ENCODE results near the gene GAMT.
"Not testable (repeated sequence)": the region's sequence is repeated elsewhere in the genome, so short reads cannot be mapped to it uniquely, and the experiment has no call there.

Gene GAMT

DNA sequence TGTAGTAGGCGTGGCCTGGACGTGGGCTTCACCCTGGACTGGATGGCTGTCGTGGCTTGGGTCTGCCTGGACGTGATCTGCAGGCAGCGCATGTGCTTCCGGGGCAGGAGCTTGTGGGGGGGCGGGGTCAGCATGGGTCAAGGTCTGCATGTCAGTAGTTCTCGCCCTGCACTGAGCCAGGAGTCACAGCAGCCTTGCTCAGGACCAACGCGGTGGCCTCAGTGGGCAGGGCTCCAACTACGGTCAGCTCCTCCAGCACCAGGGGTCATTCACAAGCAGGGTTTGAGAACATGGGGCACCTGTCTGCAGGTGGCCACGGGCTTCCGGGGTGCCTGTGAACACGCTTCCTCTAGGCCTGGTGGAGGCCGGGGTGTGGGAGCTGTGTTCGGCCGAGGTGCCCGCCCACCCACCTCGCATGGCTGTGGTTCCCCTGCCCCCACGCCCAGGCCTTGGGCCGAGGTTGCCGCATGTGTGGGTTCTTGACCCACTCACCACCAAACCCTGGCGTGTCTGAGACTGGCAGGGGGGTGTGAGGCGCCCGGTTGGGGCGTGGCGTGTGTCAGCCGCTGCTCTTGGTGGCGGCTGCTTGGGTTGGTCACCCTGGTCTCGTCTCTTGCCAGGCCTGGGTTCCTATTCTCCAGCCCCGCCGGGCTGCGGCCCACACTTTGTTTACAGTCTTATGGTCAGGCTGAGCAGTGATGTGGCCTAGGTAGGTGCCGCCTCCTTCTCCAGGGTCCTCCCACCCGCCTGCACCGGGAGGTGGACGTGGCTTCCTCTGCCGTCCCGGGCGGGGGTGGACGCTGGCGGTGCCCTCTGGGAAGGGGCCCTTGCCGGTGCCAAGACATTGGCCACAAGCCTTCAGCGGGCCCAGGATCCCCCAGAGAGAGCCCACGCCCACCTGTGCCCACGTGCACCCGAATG, 32.0 kb upstream of the GAMT start:
- DNase-seq, result no peak

DNA sequence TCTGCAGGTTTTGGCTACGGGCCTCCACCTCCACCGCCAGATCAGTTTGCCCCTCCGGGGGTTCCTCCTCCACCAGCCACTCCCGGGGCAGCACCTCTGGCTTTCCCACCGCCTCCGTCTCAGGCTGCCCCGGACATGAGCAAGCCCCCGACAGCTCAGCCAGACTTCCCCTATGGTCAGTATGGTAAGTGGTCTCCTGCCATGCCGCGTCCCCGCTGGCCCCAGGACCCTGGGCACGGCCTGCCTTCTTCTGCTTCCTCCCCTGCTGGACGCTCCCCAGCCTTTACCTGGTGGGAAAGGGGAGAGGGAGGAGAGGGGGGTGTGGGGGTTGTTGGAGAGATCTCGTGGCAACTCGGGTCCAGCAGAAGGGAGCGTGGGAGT, 31.2 kb upstream of the GAMT start:
- DNase-seq, result no peak

DNA sequence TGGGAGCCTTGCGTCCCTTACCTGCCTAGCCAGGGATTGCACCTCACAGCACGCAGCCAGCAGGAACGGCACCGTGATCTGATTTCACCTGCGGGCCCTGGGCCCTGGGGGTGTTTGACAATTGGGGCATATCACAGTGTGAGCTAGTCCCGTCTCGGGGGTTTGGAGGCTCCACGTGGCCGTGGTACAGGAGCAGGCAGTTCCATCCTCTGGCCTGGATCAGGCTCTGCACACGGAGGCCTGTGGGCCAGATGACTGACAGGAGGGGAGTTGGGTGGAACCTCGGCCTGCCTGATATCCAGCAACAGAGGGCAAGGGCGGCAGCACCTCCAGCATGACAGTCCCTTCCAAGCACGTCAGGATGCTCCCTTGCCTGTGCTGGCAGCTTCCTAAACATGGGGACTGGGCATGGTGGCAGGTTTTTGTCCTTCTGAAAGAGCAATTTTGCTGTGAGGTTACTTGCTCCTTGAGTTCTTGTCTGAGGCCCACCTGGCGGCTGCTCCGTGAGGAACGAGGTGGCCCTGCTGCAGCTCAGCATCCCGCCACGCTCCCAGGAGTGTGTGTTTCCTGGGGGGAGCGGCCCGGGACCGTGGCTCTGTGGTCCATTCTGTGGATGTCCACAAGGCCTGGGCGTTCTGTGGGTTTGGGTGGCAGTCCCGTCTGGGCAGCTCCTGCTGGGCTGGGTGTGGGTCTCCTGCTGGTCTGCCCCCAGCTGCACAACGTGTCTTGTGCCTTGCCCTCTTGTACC, 30.6 kb upstream of the GAMT start:
- no peak for DNase-seq

DNA sequence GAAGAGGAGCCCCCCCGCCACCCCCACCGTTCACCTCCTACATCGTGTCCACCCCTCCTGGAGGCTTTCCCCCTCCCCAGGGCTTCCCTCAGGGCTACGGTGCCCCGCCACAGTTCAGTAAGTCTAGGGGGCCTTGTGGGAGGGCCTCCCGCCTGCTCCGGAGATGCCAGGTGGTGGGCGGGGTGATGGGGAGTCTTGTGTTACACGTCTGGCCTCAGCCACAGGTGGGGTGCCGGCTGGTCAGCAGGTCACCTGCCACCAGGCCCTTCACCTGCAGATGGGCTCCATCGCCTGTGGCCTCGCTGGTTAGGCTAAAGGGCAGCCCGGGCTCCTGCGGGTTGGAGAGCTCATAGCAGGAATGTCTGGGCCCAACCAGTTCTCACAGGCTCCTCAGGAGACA, 28.9 kb upstream of the GAMT start:
- DNase-seq, result no peak

DNA sequence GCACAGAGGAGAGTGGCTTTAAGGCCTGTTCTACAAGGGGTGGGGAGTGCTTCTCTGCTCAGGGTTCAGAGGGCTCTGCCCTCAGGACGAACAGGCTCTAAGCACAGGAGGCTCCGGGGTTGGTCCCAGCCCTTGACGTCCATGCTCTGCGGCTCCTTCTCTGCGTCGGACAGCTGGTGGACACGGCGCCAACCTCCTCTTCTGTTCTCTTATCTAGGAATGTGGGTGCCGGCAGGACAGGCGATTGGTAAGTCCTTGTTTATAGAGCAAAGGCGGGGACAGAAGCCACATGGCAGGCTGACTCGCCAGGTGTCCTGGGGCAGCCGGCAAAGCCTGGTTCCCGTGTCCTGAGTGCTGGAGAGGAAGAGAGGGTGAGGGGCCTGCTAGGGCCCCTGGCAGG, 28.4 kb upstream of the GAMT start:
- no peak for DNase-seq

DNA sequence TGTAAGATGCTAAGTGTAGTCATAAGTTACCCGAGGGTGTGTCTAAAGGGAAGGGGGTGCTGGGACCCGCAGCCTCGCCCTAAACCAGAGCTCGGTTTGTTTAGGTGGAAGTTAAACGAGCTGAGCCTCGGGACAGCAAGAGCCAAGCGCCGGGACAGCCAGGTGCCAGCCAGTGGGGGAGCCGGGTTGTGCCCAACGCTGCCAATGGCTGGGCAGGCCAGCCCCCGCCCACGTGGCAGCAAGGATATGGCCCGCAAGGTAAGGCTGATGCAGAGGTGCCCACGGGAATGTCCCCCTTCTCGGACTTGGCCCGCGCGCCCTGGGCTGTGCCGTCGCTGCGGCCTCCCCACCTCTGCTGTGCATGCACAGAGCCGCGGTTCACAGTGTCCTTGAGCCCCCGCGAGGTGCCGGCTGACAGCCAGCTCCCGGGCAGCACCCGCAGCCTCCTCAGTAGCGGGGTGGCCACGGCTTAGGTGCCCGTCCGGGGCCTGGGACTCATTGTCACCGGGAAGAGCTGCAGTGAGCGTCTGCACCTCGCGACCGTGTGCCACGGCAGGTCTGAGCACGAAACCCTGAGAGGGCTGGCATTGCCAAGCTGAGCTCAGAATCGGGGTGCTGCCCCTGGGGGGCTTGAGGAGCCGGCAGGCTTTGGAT, 27.5 kb upstream of the GAMT start:
- DNase-seq, result no peak

DNA sequence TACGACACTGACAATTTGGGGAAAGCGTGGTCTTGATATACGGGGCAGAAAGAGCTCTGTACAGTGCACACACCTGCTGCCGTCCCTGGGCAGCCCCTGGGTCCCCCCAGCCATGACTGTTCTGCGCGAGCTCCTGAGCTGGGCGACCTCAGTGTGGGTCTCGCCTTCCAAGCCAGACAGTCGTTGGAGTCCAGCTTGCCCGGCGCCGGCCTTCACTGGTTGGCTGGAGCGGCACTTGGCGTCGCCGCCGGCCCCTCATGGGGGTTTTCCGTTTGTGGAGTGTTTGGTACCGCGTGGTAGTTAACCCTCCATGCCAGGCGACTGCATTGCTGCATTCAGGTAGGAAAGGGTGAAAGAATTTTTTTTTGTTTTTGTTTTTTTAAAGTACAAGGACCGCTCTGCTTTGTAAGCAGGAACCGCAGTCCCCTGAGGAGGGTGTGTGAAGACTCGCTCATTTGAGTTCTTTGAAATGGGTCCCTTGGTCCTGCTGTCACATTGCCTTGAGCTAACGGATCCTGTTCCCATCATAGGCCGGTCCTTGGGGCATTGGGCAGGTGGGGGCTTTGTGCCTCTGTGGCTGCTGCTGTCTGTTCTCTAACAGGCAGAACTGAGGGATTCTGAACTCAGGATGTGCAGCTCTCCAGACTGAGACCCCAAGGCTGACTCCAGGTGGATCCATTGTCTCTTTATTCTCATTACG, 26.0 kb upstream of the GAMT start:
- DNase-seq, result no peak

DNA sequence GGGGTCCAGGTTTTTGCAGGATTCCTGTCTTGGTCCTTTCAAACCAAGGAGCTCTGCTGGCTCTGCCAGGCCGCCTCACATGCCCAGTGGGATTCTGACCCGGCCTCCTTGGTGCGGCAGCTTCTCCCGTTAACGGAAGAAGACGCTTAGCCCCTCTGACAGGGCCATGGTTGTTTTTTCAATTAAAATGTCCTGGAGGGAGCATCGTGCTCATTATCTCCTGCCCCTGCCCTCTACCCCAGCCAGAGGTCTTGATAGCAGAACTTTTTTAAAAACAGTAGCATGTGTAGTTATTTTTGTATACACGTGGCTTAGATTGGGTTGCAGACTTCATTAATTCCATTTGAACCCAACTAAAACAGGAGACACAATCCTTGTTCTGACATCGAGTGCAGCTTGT, 25.4 kb upstream of the GAMT start:
- DNase-seq, result no peak

DNA sequence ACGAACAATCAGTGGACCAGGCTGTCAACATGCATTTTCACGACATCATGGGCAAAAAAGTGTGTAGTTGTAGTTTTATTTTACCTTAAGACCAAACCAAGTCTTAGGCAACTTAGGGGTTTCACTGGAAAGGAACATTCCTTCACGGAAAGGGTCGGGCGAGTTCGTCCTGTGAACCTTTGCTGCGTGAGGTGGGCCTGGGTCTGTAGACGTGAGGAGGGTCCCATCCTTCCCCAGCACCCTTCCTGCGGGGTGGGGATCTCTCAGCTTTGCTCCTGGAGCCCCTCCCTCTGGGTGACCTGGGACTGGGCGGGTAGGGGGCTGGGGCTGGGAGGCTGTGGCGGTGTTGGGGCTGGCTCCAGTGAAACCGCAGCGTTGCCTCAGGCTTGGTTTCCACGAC, 24.6 kb upstream of the GAMT start:
- DNase-seq, result no peak

DNA sequence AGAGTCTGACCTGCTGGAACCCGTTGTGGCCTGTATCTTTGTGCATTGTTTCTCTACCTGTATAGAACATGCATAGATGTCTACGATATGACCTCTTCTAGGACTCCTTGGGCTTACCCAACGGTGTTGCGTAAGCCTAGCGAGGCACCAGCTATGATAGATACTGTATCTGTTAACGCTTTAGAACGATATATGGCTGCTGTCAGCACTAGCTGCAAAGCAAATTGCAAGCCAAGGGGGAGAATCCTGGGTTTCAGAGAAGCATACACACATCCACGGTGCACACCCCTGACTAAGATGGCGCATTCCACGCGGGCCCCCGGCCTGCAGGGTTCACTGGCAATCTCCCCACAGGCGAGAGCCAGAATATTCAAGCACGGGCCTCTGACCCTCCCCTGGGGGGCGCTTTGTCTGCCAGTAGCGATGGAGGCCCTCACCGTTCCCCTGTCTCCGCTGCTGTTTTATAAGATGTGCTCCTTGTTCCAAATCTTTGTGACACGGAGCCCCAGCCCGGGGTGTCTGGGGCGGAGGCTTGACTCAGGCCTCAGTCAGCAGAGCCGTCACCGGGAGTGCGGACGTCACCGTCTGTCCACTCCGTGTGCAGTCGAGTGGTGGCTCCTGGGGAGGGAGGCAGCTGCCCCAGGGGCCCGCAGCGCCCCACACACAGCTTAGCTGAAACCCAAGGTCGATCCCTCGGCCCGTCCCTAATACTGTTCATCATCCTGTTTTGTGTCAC, 23.9 kb upstream of the GAMT start:
- no peak for DNase-seq

DNA sequence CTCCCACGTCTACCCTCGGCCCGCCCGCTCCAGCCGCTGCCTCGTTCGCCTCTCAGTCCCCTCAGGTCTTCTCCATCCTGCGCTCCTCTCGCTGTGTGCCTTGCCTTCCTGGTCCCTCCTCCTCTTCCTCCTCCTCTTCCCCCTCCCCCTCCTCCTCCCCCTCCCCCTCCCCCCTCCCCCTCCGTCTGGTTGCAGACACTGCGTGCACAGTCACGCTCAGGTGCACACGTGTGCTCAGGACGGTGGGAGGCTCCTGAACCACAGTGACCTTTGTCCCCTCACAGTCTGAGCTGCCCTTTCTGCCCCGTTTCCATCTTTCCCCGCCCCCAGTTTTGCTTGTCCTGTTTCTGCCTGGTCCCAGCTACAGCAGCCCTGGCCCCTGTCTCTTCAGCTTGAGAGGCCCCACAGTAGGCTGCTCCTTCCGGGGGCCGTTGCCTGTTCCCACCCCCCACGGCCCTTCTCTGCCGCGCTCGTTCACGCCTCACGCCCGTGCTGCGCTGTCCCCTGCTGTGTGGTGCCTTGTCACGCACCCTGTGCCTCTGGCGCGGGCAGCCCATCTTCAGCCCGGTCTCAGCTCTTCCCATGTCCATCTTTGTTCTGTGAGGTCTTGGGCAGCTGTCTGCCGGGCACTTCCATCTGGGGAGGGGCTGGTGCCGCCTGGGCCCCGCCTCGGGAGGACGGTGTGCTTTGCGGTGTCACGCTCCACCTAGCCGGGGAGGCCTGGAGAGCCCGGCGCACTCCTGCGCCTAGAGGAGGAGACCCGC, 23.0 kb upstream of the GAMT start:
- DNase-seq, result no peak

DNA sequence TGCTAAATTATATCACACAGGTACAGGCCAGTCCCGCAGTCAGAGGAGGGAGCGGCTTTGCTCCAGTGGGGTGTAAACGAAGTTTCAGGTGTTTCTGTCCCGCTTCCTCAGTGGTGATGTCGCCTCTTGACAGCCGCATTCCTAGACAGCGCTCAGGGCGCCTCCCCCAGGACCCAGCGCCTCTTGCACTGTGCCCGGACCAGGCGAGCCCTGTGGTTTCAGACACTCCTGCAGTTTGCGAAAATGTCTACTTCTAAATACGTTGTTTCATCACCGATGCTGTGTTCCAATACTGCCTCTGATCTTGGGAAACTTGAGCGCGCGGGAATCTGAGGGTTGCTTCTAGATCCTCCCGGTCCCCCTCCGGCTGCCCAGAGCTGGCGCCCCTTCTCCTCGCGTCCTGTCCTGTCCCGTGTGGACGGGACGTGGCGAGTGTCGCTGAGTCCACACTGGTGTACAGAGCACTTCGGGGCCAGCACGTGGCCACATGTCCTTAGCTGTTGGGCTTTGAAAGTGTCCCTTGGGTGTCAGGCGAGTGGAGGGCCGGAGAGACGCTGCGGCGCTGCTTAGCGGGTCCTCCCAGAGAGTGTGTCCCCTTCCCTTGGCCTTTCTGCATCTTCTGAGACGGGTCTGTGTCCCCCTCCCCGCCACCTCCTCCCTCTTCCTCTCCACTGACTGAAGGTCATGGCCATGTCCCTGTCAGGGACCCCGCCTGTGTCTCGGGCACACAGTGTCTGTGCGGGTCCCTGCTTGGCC, 22.3 kb upstream of the GAMT start:
- DNase-seq, result no peak

DNA sequence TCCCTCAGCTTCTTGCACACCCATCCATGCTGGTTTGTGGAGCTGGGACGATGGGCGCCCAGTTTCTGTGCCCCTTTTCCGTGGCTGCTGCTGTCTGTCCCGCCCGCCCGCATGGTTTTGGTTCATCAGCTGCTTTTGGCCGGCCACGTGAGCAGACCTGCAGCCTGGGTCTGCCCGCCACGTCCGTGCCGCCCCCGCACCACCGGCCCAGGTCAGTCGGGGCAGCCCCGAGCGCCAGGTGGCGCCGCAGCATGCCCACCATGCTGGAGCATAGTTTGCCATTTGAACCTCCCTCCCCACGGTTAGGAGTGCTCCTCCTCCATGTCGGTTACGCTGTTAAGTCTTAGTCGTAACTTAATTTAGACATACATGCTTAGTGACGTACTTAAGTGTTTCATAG, 21.6 kb upstream of the GAMT start:
- no peak for DNase-seq

DNA sequence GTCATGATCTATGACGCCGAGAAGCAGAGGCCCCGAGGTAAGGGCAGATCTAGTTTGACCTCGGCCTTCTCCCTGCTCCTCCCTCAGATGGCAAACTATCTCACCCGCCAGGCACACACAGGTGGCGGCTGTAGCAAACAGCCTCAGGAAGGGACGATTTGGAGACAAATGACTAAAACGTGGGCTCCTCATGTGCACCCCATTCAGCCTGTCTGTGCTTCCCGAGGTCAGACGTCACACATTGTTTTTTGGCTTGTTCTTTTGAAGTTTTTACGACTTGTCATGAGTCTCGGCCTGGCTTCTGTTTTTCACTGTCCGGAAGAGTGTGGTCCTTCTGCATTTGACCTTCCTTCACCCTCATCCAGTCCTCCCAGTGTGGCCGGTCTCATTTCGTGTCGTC, 21.0 kb upstream of the GAMT start:
- DNase-seq, result no peak

DNA sequence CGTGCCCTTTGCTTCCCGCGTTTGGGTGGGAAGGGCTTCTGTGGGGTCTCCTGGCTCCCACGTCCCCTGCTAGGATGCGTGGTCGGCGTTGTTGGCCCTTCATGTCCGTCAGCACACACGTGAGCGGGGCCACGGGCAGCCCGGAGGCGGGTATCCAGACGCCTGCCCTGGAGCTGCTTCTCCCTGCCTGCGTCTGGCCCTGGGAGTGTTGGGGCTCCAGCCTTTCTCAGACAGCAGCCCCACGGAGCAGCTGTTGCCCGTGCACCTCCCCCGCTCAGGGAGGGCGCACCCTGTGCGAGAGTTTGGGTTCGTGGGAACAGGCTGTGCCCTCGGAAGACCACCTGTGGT, 20.6 kb upstream of the GAMT start:
- no peak for DNase-seq

DNA sequence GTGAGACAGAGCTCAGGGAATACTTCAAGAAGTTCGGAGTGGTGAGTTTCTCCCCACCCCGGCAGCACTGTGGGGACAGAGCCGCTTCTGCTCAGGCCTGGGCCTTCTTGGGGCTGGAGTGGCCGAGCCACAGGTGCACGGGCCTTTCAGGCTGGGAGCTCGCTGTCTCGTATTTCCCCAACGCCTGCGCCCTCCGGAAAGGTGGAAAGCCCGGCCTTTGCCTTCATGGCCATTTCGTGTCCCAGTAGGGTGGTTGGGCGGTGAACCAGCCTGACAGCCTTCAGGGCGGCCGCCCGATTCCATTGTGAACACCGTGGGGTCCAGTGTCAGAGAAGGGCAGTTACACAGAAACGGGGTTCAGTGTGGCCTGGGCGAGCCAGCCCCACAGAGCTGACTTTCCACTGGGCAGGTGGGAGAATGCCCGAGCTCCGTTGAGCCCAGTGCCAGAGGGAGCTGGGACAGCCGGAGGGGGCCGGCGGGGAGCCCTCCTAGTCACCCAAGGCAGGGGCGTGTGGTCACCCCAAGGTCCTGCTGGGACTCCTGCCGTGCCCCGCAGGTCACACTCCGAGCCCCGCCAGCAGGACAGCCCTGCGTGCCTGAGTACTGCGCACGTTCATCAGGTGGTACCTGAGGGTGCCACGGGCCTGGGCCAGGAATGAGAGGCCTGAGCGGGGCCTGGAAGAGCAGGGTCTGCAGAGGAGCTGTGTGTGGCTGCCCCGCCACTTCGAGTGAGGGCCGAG, 20.0 kb upstream of the GAMT start:
- DNase-seq, result no peak

DNA sequence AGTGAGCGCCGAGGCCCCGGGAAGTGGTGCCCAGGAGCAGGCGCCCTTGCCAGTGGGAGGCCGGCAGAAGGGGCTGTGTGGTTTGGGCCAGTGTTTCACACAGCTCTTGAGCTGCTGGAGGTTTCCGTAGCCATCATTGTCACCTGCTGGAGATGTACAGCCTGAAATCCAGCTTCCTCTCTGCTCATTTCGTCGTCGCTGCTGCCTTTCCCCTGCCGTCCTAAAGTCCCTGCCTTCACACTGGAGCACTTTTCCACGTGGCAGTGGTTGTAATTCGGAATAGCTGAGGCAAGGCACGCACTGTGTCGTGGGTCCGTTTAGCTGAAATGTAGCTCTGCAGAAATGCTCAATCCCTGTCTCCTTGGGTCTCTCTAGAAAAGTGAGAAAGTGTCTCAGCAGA, 19.2 kb upstream of the GAMT start:
- no peak for DNase-seq

DNA sequence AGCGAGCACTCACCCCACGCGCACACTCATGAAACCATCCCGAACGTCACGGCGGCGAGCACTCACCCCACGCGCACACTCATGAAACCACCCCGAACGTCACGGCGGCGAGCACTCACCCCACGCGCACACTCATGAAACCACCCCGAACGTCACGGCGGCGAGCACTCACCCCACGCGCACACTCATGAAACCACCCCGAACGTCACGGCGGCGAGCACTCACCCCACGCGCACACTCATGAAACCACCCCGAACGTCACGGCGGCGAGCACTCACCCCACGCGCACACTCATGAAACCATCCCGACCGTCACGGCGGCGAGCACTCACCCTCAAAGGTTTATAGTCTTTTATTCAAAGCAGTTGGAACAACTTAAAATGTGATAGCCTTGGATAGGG, 18.7 kb upstream of the GAMT start:
- not testable (repeated sequence) for DNase-seq

DNA sequence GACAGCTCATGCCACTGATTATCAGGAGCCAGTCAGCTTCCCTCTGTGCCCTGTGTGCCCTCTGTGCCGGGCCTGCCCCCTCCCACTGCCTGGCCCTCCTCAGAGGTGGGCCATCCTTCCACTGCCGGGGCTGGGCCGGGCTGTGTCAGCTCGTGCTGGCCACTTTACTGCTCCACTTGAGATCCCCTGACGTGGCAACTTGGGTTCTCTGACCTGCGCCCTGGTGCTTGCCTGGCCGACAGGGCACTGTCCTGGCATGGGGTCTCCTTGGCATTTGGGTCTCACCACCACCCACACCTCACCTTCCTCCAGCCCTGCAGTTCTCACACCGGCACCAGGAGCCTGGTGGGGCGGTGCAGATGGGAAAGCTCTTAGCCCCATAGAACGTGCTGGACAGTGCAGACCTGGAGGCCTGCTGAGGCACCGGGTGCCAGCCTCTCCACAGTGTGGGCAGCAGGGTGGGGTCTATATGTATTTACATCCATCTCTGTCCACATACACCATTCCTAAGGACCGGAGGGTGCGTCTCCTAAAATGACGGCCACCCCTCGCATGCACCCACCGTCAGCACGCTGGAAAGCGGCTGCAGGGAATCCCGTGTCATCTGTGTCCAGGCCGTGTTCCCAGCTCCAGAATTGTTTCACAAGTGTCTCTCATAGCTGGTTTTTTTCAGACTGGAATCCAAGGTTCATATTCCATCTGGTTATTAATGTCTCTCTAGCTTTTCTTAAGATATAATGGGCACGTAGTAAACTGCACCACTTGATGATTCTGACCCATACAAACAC, 17.8 kb upstream of the GAMT start:
- DNase-seq, result no peak

DNA sequence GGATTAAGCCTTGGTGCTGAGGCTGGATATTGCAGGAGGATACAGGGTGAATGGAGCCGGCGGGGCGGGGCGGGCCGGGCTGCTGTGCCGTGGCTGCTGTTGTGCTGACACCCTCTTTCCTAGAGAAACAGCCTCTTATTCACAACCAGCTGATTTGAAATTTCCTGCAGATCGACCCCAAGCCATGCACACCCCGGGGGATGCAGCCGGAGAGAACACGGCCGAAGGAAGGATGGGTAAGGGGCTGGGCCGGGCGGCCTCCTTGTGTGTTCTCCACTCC, 17.1 kb upstream of the GAMT start:
- no peak for DNase-seq

Measured in activated T-cell treated with anti-CD3 and anti-CD28 coated beads, Interleukin-2, amount 50 U/mL, for 1 hour (primary cell).